ENCODE data around the gene HHAT. TPM values are rescaled to one million over a fixed set of nuclear protein-coding genes. Genes with fewer than 3 reads are reported as not detected.

The HHAT gene
- polyA plus RNA-seq, 1 donor from 2014 or later, result 5.3 TPM

DNA sequence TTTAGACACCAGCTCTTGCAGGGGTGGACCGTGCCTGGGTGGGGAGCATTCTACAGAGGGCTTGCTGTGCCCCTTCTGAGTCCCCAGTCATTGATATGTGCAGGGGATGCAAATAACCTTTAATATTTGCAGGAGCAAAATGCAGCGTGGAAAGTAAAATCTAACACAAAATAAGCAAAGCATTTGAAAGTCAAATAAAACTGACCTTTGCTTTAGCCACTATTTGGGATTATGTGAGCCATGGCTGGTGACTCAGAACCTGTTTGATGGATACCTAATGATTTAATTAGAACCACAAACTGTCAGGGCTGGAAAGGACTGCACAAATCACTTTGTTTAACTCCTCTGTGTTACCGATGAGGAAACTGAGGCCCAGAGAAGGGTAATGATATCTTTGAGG lies 377.5 kb downstream of the HHAT start:
- no peaks in the 10 kb centered on the region for H3F3A ChIP-seq (ENCODE audit: insufficient read depth, low read length, poor library complexity, severe bottlenecking)
- no peaks in the 10 kb centered on the region for H3K36me3 ChIP-seq (ENCODE audit: insufficient read depth, low read length)
- H4K20me1 ChIP-seq (ENCODE audit: insufficient read depth), result no peaks in the 10 kb centered on the region
- no peaks in the 10 kb centered on the region for H3K9me2 ChIP-seq (ENCODE audit: insufficient read depth, low read length)
- H3K9me3 ChIP-seq (ENCODE audit: low read length), result no peaks in the 10 kb centered on the region
- no peak overlapping the region for H3K4me3 ChIP-seq (ENCODE audit: low read length)
- H3K27ac ChIP-seq (ENCODE audit: low read length), result no peak overlapping the region
- no peaks in the 10 kb centered on the region for H3K27me3 ChIP-seq (ENCODE audit: insufficient read depth, low read depth, low read length)
- no peak overlapping the region for H3K9ac ChIP-seq (ENCODE audit: low read length)
- TF ChIP-seq, protein P1, sequence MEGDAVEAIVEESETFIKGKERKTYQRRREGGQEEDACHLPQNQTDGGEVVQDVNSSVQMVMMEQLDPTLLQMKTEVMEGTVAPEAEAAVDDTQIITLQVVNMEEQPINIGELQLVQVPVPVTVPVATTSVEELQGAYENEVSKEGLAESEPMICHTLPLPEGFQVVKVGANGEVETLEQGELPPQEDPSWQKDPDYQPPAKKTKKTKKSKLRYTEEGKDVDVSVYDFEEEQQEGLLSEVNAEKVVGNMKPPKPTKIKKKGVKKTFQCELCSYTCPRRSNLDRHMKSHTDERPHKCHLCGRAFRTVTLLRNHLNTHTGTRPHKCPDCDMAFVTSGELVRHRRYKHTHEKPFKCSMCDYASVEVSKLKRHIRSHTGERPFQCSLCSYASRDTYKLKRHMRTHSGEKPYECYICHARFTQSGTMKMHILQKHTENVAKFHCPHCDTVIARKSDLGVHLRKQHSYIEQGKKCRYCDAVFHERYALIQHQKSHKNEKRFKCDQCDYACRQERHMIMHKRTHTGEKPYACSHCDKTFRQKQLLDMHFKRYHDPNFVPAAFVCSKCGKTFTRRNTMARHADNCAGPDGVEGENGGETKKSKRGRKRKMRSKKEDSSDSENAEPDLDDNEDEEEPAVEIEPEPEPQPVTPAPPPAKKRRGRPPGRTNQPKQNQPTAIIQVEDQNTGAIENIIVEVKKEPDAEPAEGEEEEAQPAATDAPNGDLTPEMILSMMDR (IDR thresholded peaks at IDR 0.05; ENCODE audit: poor library complexity, severe bottlenecking), result no peak
- TF ChIP-seq EZH2 (IDR thresholded peaks at IDR 0.05; ENCODE audit: borderline replicate concordance, insufficient read depth, low read length, poor library complexity, severe bottlenecking), result no peak
- TF ChIP-seq TAF1 (IDR thresholded peaks at IDR 0.05; ENCODE audit: low read depth), result no peak
- TF ChIP-seq REST (IDR thresholded peaks at IDR 0.05; ENCODE audit: borderline replicate concordance), result no peak
- no peak for TF ChIP-seq EP300 (conservative IDR thresholded peaks at IDR 0.05; ENCODE audit: poor library complexity, severe bottlenecking)
- TF ChIP-seq MXI1 (conservative IDR thresholded peaks at IDR 0.05; ENCODE audit: poor library complexity, severe bottlenecking), result no peak
- no peak for TF ChIP-seq SMC3 (conservative IDR thresholded peaks at IDR 0.05; ENCODE audit: poor library complexity)
- no peak for TF ChIP-seq RAD21 (conservative IDR thresholded peaks at IDR 0.05)
- TF ChIP-seq POLR2AphosphoS5 (IDR thresholded peaks at IDR 0.05), result no peak
- H3K79me2 ChIP-seq (replicated peaks; ENCODE audit: insufficient read depth, low read length), result no peaks in the 10 kb centered on the region
- no peak overlapping the region for H3K4me2 ChIP-seq (ENCODE audit: low read length)
- no peak overlapping the region for H2AFZ ChIP-seq (ENCODE audit: low read depth, low read length)

- Histone ChIP-seq H2AFZ (ENCODE audit: low read depth, low read length) (no peak overlapping the region), H3K9me3 (ENCODE audit: low read length) (no peaks in the 10 kb centered on the region), H3K4me3 (ENCODE audit: low read length) (no peak overlapping the region), H4K20me1 (ENCODE audit: insufficient read depth) (no peaks in the 10 kb centered on the region), H3K4me2 (ENCODE audit: low read length) (no peak overlapping the region), H3K36me3 (ENCODE audit: insufficient read depth, low read length) (no peaks in the 10 kb centered on the region), H3K27ac (ENCODE audit: low read length) (no peak overlapping the region), H3K9me2 (ENCODE audit: insufficient read depth, low read length) (no peaks in the 10 kb centered on the region), H3F3A (ENCODE audit: insufficient read depth, low read length, poor library complexity, severe bottlenecking) (no peaks in the 10 kb centered on the region), H3K9ac (ENCODE audit: low read length) (no peak overlapping the region), H3K27me3 (ENCODE audit: insufficient read depth, low read depth, low read length) (no peaks in the 10 kb centered on the region), H3K79me2 (replicated peaks; ENCODE audit: insufficient read depth, low read length) (no peaks in the 10 kb centered on the region)
- TF ChIP-seq RAD21 (conservative IDR thresholded peaks at IDR 0.05), result no peak
- TF ChIP-seq, protein P1 (IDR thresholded peaks at IDR 0.05; ENCODE audit: poor library complexity, severe bottlenecking), result no peak
- no peak for TF ChIP-seq SMC3 (conservative IDR thresholded peaks at IDR 0.05; ENCODE audit: poor library complexity)
- no peak for TF ChIP-seq REST (IDR thresholded peaks at IDR 0.05; ENCODE audit: borderline replicate concordance)
- TF ChIP-seq MXI1 (conservative IDR thresholded peaks at IDR 0.05; ENCODE audit: poor library complexity, severe bottlenecking), result no peak
Measured at GRCh38 chr1:210707300-210708240, 378.9 kb downstream of the HHAT start.
